Measurements from ENCODE around the gene CDH7. TPM values are rescaled to one million over a fixed set of nuclear protein-coding genes. Genes with fewer than 3 reads are reported as not detected.

The CDH7 gene
- total RNA-seq: not detected in 2 replicates

DNA sequence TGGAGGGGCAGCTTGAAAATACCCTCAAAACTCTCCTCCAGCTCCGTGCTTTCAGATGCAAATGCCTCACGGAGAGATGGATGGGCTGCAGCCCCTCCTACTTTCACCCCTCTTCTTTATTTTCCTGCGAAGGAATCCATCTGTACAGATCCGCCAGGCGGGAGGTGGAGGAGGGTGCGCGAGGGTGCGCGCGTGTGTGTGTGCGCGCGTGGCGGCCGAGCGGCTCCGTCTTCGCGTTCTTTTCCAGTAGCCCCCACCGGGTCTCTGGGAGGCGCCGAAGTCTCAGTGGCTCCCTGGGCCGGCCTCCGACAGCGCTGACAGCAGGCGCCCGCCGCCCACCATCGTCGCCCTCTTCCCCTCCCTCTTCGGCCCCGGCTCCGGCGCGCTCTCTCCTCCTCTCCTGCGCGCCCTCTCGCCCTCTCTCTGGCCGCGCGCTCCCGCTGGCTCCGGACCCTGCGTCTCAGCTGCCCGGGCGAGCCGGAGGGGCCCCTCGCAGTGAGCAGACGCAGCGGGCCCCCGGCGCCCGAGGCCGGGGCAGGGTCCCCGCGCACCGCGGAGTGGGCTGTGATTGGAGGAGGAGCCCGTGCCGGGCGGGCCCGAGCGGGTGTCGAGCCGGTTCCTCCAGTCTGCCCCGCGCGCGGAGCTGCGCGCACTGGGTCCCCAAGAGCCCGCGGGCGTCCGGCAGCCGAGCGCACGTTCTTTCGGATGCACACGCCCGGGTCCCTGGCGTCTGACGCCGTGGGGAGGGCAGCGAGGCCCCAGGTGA lies at the start of gene CDH7:
TSS of gene CDH7 (plus strand) at position 624 of the 766 bp plus-strand sequence. CDS start 11,831 bp downstream, outside the sequence.

Measured in endothelial cell of coronary artery (primary cell).